Lower lobe of right lung (tissue), 2 donors: ENCODE measurements around the gene CALD1. TPM values are rescaled to one million over a fixed set of nuclear protein-coding genes. Genes with fewer than 3 reads are reported as not detected.

Experiments used
- ATAC-seq, 2 donors: fragments of 200-7000 bp; cut with Tn5 transposase; one replicate each; pipeline ENCODE4 v1.9.1; 2020 to 2022; ENCODE audit warnings: mild to moderate bottlenecking in 2 of 2, moderate library complexity in 2 of 2
- DNase-seq: peaks from one replicate; pipeline ENCODE4 v3.0.0-alpha.2; 2020
- H3K27ac ChIP-seq: fragments of 200-600 bp; one replicate; pipeline ENCODE4 v1.8.0; 2022
- H3K27me3 ChIP-seq: fragments of 200-600 bp; one replicate; pipeline ENCODE4 v1.8.0; 2022; ENCODE audit warnings: low read depth
- H3K36me3 ChIP-seq: fragments of 200-600 bp; one replicate; pipeline ENCODE4 v1.8.0; 2022; ENCODE audit warnings: mild to moderate bottlenecking
- H3K4me1 ChIP-seq: fragments of 200-600 bp; one replicate; pipeline ENCODE4 v1.8.0; 2022
- H3K4me3 ChIP-seq: fragments of 200-600 bp; one replicate; pipeline ENCODE4 v1.8.0; 2022; ENCODE audit warnings: mild to moderate bottlenecking
- H3K9me3 ChIP-seq: fragments of 200-600 bp; one replicate; pipeline ENCODE4 v1.8.0; 2022
- intact Hi-C: fragments of 100-400 bp; cut with DNase I; formaldehyde crosslinking; loops from one replicate; pipeline ENCODE4 v1.11.0; 2022
- total RNA-seq: library from RNA; stranded (reverse); fragmentation: NEBNext Ultra II Directional; extraction: Animal tissue kit (Norgen Biotek cat#: 25700); gene quantifications from one replicate; pipeline ENCODE4 v1.2.1, GENCODE V29; 2021
- TF ChIP-seq, protein P1 (sequence below): fragments of 200-600 bp; IDR thresholded peaks from one replicate; pipeline ENCODE4 v1.8.0; 2022; ENCODE audit warnings: antibody characterized with exemption, mild to moderate bottlenecking
- donor health status: DM: no; HTN: yes; CAD: no; lungs with severe emphysema.

CALD1 gene
- total RNA-seq, 1 donor from 2014 or later = 140 TPM

DNA sequence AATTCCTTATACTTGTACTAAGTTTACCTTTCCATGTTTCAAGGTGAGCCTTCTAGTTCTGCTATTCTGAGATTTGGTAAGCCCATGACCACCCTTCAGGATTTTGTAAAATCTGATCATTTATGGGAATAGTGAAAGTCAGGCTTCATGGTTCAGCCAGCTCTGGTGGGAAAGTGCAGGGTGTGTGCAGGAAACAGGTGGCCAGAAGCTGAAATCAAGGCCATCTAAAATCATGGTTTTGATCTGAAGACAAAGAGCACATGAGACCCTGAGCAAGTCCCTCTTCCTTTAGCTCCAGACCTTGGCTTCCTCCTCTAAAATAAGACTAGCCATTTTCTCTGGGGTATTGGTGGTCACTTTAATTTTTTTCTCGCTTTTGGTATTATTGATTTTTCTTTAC, 91.3 kb downstream of the CALD1 start:
- Histone ChIP-seq H3K4me1 (peaks cover 14% of the 10 kb centered on the region), H3K9me3 (no peaks in the 10 kb centered on the region), H3K36me3 (peaks cover 7% of the 10 kb centered on the region), H3K27me3 (no peaks in the 10 kb centered on the region), H3K4me3 (no peak overlapping the region), H3K27ac (no peak overlapping the region)
- DNase-seq (no peak), ATAC-seq (no peak)
- TF ChIP-seq, protein P1, sequence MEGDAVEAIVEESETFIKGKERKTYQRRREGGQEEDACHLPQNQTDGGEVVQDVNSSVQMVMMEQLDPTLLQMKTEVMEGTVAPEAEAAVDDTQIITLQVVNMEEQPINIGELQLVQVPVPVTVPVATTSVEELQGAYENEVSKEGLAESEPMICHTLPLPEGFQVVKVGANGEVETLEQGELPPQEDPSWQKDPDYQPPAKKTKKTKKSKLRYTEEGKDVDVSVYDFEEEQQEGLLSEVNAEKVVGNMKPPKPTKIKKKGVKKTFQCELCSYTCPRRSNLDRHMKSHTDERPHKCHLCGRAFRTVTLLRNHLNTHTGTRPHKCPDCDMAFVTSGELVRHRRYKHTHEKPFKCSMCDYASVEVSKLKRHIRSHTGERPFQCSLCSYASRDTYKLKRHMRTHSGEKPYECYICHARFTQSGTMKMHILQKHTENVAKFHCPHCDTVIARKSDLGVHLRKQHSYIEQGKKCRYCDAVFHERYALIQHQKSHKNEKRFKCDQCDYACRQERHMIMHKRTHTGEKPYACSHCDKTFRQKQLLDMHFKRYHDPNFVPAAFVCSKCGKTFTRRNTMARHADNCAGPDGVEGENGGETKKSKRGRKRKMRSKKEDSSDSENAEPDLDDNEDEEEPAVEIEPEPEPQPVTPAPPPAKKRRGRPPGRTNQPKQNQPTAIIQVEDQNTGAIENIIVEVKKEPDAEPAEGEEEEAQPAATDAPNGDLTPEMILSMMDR = no peak
- intact Hi-C loops = no loop called here

DNA sequence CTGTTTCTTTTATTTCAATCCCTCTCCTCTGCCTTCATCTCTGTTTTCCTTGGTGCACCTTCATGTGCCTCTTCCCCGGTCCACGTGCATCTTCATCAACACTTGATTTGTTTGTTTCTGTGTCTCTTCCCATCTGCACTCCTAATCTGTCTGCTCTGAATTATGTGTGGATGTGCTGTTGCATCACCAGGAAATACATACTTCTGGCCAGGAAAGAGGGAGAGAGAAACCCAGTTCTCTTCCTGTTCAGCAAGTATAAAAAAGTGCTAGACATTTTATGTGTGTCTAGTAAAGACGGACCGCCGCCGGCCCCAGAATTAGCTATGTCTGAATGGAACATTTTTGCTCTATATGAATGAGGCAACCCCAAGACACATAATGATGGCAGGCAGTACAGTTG, 93.8 kb downstream of the CALD1 start:
- Histone ChIP-seq H3K4me1 (no peaks in the 10 kb centered on the region), H3K9me3 (no peaks in the 10 kb centered on the region), H3K36me3 (peaks cover 7% of the 10 kb centered on the region), H3K27ac (peak overlapping the region; percentile 38), H3K27me3 (no peaks in the 10 kb centered on the region), H3K4me3 (no peak overlapping the region)
- no peak for ATAC-seq
- TF ChIP-seq, protein P1 = no peak
- no peak for DNase-seq
- intact Hi-C loops = no loop called here

DNA sequence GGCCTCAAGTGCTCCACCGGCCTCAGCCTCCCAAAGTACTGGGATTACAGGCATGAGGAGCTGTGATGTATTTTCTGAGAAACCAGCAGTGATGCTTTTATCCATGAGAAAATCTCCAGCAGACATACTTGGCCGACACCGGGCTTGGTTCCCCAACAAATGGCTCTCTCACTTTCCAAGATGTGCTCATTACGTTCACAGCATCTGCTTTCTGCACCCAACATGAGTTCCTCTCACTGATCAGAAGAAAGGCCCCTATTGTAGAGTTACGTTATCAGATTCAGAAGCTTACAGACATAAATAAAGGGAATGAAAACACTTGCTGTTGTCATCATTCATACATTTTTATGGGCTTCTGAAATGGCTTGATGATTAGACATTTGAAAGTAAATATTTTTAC, 95.0 kb downstream of the CALD1 start:
- Histone ChIP-seq H3K4me1 (no peaks in the 10 kb centered on the region), H3K27ac (no peak overlapping the region), H3K27me3 (no peaks in the 10 kb centered on the region), H3K9me3 (no peaks in the 10 kb centered on the region), H3K36me3 (no peaks in the 10 kb centered on the region), H3K4me3 (no peak overlapping the region)
- DNase-seq (no peak), ATAC-seq (no peak)
- TF ChIP-seq, protein P1 = no peak
- intact Hi-C loops = no loop called here

DNA sequence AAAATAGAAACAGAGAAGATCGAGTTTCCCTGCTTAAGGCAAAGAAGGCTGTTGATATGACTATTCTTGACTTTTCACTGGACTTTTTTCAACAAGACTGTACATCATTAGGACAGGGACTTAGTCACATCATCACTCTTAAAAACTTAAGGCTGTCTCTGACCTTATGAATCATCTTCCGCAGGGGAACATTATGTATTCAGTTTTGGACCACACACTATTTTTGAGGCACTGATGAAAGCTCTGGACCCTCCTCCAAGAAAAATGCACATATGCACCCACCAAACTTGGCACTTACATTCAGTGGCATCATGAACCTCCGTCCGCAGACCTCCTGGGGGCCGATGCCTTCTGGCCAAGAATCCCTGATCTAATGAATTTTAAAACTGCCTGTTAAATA, 96.4 kb downstream of the CALD1 start:
- Histone ChIP-seq H3K4me1 (no peaks in the 10 kb centered on the region), H3K9me3 (no peaks in the 10 kb centered on the region), H3K36me3 (no peaks in the 10 kb centered on the region), H3K27ac (no peak overlapping the region), H3K4me3 (no peak overlapping the region), H3K27me3 (no peaks in the 10 kb centered on the region)
- no peak for ATAC-seq
- intact Hi-C loops = no loop called here
- TF ChIP-seq, protein P1 = no peak
- DNase-seq = no peak

DNA sequence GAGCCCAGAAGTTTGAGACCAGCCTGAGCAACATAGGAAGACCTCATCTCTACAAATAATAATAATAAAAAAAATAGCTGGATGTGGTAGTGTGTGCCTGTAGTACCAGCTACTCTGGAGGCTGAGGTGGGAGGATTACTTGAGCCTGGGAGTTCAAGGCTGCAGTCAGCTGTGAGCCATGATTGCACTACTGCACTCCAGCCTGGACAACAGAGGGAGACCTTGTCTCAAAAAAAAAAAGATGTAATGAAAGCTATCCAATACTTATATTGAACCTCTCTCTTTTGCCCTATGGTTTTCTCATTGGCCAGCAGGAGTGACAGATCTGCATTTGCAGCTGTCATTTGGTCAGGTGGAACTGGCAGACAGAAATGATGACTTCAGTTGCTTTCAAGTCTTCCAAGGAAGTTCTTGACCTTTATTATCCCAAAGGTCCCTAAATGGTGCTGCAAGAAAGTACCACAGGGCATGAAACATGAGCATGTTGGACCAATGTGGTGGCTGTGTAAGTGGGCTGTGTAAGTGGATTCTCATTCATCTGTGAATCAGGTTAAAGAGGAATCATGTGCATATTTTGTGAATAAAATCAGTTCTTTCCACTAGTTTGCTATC, 99.4 kb downstream of the CALD1 start:
- no peaks in the 10 kb centered on the region for H3K36me3 ChIP-seq
- H3K4me3 ChIP-seq = no peak overlapping the region
- H3K4me1 ChIP-seq = no peaks in the 10 kb centered on the region
- ATAC-seq = no peak
- H3K27ac ChIP-seq = no peak overlapping the region
- H3K27me3 ChIP-seq = no peaks in the 10 kb centered on the region
- intact Hi-C loops = no loop called here
- H3K9me3 ChIP-seq = no peaks in the 10 kb centered on the region
- TF ChIP-seq, protein P1 = no peak
- no peak for DNase-seq
